Activated naive CD8-positive, alpha-beta T cell treated with anti-CD3 and anti-CD28 coated beads, Interleukin-2, amount 10 ng/mL, durations not matched to agents 7 days and 5 days (primary cell): Measurements from ENCODE around the gene SRL. TPM values are rescaled to one million over a fixed set of nuclear protein-coding genes. Genes with fewer than 3 reads are reported as not detected.

Source experiments
- ATAC-seq: fragments of 150-1000 bp; cut with Tn5 transposase; one replicate; pipeline ENCODE4 v1.10.0; 2021; ENCODE audit warnings: low read depth, moderate library complexity
- POLR2A ChIA-PET: fragments of 350-600 bp; sonication (Branson Sonifier 250); formaldehyde crosslinking; loops from one replicate; lab custom pipeline; 2021; ENCODE audit warnings: antibody characterized with exemption; lab: Charles Lee
- DNase-seq: peaks from one replicate; pipeline ENCODE4 v3.0.0; 2021
- H3K27ac Mint-ChIP-seq: one replicate; pipeline ENCODE4 v1.8.0; 2022; ENCODE audit warnings: mild to moderate bottlenecking, mixed read lengths
- H3K27me3 Mint-ChIP-seq: one replicate; pipeline ENCODE4 v1.8.0; 2022; ENCODE audit warnings: mild to moderate bottlenecking, moderate library complexity, mixed read lengths
- H3K36me3 Mint-ChIP-seq: one replicate; pipeline ENCODE4 v1.8.0; 2021; ENCODE audit warnings: mild to moderate bottlenecking, mixed read lengths
- H3K4me1 Mint-ChIP-seq: one replicate; pipeline ENCODE4 v1.8.0; 2021; ENCODE audit warnings: mixed read lengths
- H3K4me3 Mint-ChIP-seq: one replicate; pipeline ENCODE4 v1.8.0; 2022; ENCODE audit warnings: mild to moderate bottlenecking, moderate library complexity, mixed read lengths
- H3K9me3 Mint-ChIP-seq: one replicate; pipeline ENCODE4 v1.8.0; 2021; ENCODE audit warnings: mixed read lengths
- total RNA-seq, 2 experiments: library from RNA; stranded (reverse); gene quantifications; one replicate each; pipeline ENCODE4 v1.2.3, GENCODE V29; 2021

The SRL gene
- total RNA-seq, 2 experiments from 2014 or later, result not detected

- DNase-seq (peak; percentile 29), ATAC-seq (peak; percentile 92)
- Mint-ChIP-seq H3K27me3 (peaks cover 3% of the 10 kb centered on the region), H3K27ac (peak overlapping the region; percentile 58), H3K4me1 (peaks cover 12% of the 10 kb centered on the region), H3K9me3 (peaks cover 7% of the 10 kb centered on the region), H3K4me3 (no peak overlapping the region), H3K36me3 (peaks cover 8% of the 10 kb centered on the region)
- POLR2A ChIA-PET, result no interaction called here
Measured at GRCh38 chr16:4142268-4142667, 99.6 kb downstream of the SRL start.

GRCh38 chr16:4141604-4142003 is 100.3 kb downstream of the SRL start:
- peaks cover 8% of the 10 kb centered on the region for H3K36me3 Mint-ChIP-seq
- no peak overlapping the region for H3K4me3 Mint-ChIP-seq
- no peak overlapping the region for H3K27ac Mint-ChIP-seq
- POLR2A ChIA-PET, result no interaction called here
- ATAC-seq, result no peak
- no peak for DNase-seq
- peaks cover 12% of the 10 kb centered on the region for H3K4me1 Mint-ChIP-seq
- H3K9me3 Mint-ChIP-seq, result peaks cover 7% of the 10 kb centered on the region
- H3K27me3 Mint-ChIP-seq, result peaks cover 5% of the 10 kb centered on the region

DNA sequence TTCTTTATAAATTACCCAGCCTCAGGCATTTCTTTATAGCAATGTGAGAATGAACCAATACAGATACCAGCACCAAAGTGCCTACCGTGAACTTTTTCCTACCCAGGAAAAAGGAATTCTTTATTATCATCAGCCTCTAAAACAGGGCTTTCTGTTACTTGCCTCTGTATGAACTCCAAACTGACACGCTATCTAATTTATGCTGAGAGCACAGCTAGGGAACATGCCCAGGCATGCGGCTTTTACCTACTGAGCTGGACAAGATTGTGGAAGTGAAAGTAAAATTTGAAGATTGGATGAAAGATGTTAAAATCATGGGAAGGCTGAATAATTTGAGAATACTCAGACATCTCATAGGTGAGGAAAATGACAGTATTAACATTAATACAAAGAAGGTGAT is 101.2 kb downstream of the SRL start:
- Mint-ChIP-seq H3K27me3 (peaks cover 8% of the 10 kb centered on the region), H3K4me3 (no peak overlapping the region), H3K9me3 (peaks cover 7% of the 10 kb centered on the region), H3K36me3 (peaks cover 8% of the 10 kb centered on the region), H3K4me1 (peaks cover 15% of the 10 kb centered on the region), H3K27ac (peak overlapping the region; percentile 54)
- ATAC-seq (no peak), DNase-seq (no peak)
- POLR2A ChIA-PET, result no interaction called here

DNA sequence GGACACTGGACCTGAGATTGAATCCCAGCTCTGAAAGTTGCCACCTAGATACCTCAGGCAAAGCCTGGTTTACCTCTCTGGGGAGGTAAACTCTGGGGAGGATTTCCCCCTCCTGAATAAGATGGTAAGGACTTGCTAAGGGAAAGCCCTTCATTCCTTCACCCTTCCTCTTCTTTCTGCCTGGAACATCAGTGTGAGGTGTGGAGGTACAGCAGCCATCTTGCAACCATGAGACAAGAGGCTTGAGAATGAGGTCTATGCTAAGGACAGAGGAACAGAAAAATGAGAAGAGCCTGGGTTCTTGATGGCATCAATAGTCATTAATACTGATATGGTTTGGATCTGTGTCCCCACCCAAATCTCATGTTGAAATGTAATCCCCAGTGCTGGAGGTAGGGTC is 101.9 kb downstream of the SRL start:
- ATAC-seq (no peak), DNase-seq (no peak)
- H3K27ac Mint-ChIP-seq, result no peak overlapping the region
- peaks cover 15% of the 10 kb centered on the region for H3K4me1 Mint-ChIP-seq
- H3K36me3 Mint-ChIP-seq, result peaks cover 8% of the 10 kb centered on the region
- H3K27me3 Mint-ChIP-seq, result peaks cover 11% of the 10 kb centered on the region
- POLR2A ChIA-PET, result no interaction called here
- peaks cover 7% of the 10 kb centered on the region for H3K9me3 Mint-ChIP-seq
- H3K4me3 Mint-ChIP-seq, result no peak overlapping the region

Other genes starting within 250 kb of the SRL start
- gene ADCY9, start 125.6 kb downstream of the SRL start, total RNA-seq, result 10 to 100 TPM in 1 of 2 experiments, 1 to 10 TPM in 1; 9.9 to 10.1 TPM
- gene TFAP4, start 30.9 kb upstream of the SRL start, total RNA-seq, result 10 to 100 TPM; 20.6 to 23.2 TPM
- gene GLIS2, start 74.0 kb upstream of the SRL start, total RNA-seq, result under 1 TPM; 0.14 TPM
- 10 to 100 TPM; 42.5 to 50.0 TPM for gene PAM16, start 109.2 kb upstream of the SRL start, total RNA-seq
- gene VASN, start 129.8 kb upstream of the SRL start, total RNA-seq, result under 1 TPM; 0.11 to 0.20 TPM
- gene CORO7, start 174.5 kb upstream of the SRL start, total RNA-seq, result 100 to 1,000 TPM; 168 to 186 TPM
- gene DNAJA3, start 183.8 kb upstream of the SRL start, total RNA-seq, result 10 to 100 TPM; 52.2 to 62.2 TPM
- gene NMRAL1, start 232.5 kb upstream of the SRL start, total RNA-seq, result 10 to 100 TPM; 64.5 to 64.6 TPM
- 10 to 100 TPM; 84.5 to 86.9 TPM for gene HMOX2, start 234.3 kb upstream of the SRL start, total RNA-seq